GM12891 (cell line): ENCODE data around the gene PCDHGB4.

ENCODE experiments used
- POLR2A ChIP-seq: IDR thresholded peaks from 2 replicates; pipeline ENCODE4 v1.6.1; 2011; ENCODE audit warnings: low read depth, low read length, control low read depth
- POLR2AphosphoS5 ChIP-seq: IDR thresholded peaks from 2 replicates; pipeline ENCODE4 v1.6.1; 2011; ENCODE audit warnings: low read depth, low read length, control low read depth
- TAF1 ChIP-seq: IDR thresholded peaks from 2 replicates; pipeline ENCODE4 v1.6.1; 2011; ENCODE audit warnings: low read depth, low read length, control low read depth

- no peak for TF ChIP-seq TAF1
- TF ChIP-seq POLR2A: no peak
- no peak for TF ChIP-seq POLR2AphosphoS5
These were observed 43.8 kb downstream of the PCDHGB4 start for GRCh38 chr5:141431286-141431685.
